Endothelial cell of hepatic sinusoid (primary cell): ENCODE data around the gene PALMD.

Experiments
- in situ Hi-C: cut with HindIII; loops from 2 replicates; pipeline ENCODE4 v1.10.0; 2017; ENCODE audit warnings: low sequenced_read_pairs

Gene PALMD

GRCh38 chr1:99657213-99658030, 11.5 kb downstream of the PALMD start:
- in situ Hi-C loops: no loop called here

GRCh38 chr1:99658031-99658290, 12.0 kb downstream of the PALMD start:
- in situ Hi-C loops: no loop called here

GRCh38 chr1:99659755-99660210, 13.9 kb downstream of the PALMD start:
- in situ Hi-C loops: no loop called here

- in situ Hi-C loops: no loop called here
Observed at GRCh38 chr1:99660496-99660895, 14.6 kb downstream of the PALMD start.

- in situ Hi-C loops: no loop called here
Observed at GRCh38 chr1:99661780-99662179, 15.9 kb downstream of the PALMD start.

GRCh38 chr1:99662539-99663080, 16.7 kb downstream of the PALMD start:
- in situ Hi-C loops: no loop called here

- in situ Hi-C loops: no loop called here
Observed at GRCh38 chr1:99663501-99663900, 17.6 kb downstream of the PALMD start.

- in situ Hi-C loops: no loop called here
Observed at GRCh38 chr1:99665212-99665611, 19.3 kb downstream of the PALMD start.

- in situ Hi-C loops: no loop called here
Observed at GRCh38 chr1:99669376-99669775, 23.5 kb downstream of the PALMD start.

- in situ Hi-C loops: no loop called here
Observed at GRCh38 chr1:99669821-99670220, 23.9 kb downstream of the PALMD start.

GRCh38 chr1:99670583-99670982, 24.7 kb downstream of the PALMD start:
- in situ Hi-C loops: no loop called here

GRCh38 chr1:99672038-99672437, 26.1 kb downstream of the PALMD start:
- in situ Hi-C loops: no loop called here

- in situ Hi-C loops: no loop called here
Observed at GRCh38 chr1:99672530-99673213, 26.8 kb downstream of the PALMD start.

GRCh38 chr1:99673315-99673714, 27.4 kb downstream of the PALMD start:
- in situ Hi-C loops: no loop called here

GRCh38 chr1:99674115-99675064, 28.5 kb downstream of the PALMD start:
- in situ Hi-C loops: no loop called here

GRCh38 chr1:99675292-99675691, 29.4 kb downstream of the PALMD start:
- in situ Hi-C loops: no loop called here

- in situ Hi-C loops: no loop called here
Observed at GRCh38 chr1:99675994-99676393, 30.1 kb downstream of the PALMD start.

GRCh38 chr1:99676876-99677275, 31.0 kb downstream of the PALMD start:
- in situ Hi-C loops: no loop called here

GRCh38 chr1:99677416-99677815, 31.5 kb downstream of the PALMD start:
- in situ Hi-C loops: no loop called here

GRCh38 chr1:99680270-99680669, 34.4 kb downstream of the PALMD start:
- in situ Hi-C loops: loop anchor here (10.0 kb wide), 2 partner anchors 125 to 205 kb away; no protein-coding TSS in a partner anchor

GRCh38 chr1:99681583-99681982, 35.7 kb downstream of the PALMD start:
- in situ Hi-C loops: loop anchor here (10.0 kb wide), 2 partner anchors 127 to 207 kb away; no protein-coding TSS in a partner anchor
